Left cardiac atrium (tissue), 4 donors: Measurements from ENCODE around the gene CXCL8. TPM values are rescaled to one million over a fixed set of nuclear protein-coding genes. Genes with fewer than 3 reads are reported as not detected.

Experiments used
- ATAC-seq, 2 donors: fragments of 200-7000 bp; cut with Tn5 transposase; one replicate each; pipeline ENCODE4 v1.9.1; 2020; ENCODE audit warnings: mild to moderate bottlenecking in 2 of 2, moderate library complexity in 2 of 2
- DNase-seq: peaks from one replicate; pipeline ENCODE4 v3.0.0-alpha.2; 2020
- intact Hi-C, 2 donors: fragments of 100-400 bp; cut with DNase I; formaldehyde crosslinking; loops; one replicate each; pipeline versions ENCODE4 v1.14.1 to v1.15.1; 2022 to 2023
- total RNA-seq, 2 donors: library from RNA; stranded (reverse); fragmentation: NEBNext Ultra II Directional; extraction: Animal tissue kit (Norgen Biotek cat#: 25700); gene quantifications; one replicate each; pipeline ENCODE4 v1.2.1, GENCODE V29; 2021
- donor health status: DM: no; HTN: yes; CAD: no.
- donor health status: DM: no; HTN: yes; CAD: no; lungs with severe emphysema.
- donor health status: DM: yes; HTN: yes; CAD: no.
- donor health status: Dilated cardiomyopathy.

Gene CXCL8
- total RNA-seq, 2 donors from 2014 or later: 0.82 to 3.1 TPM

- intact Hi-C loops: no loop called here
- peak; percentile 42 for DNase-seq
- peak; percentile 50 to 87 for ATAC-seq
Measured at GRCh38 chr4:73776321-73776729, 36.0 kb downstream of the CXCL8 start.

GRCh38 chr4:73777612-73778011 lies 37.2 kb downstream of the CXCL8 start:
- intact Hi-C loops: no loop called here
- no peak for DNase-seq
- peak in 1 of 2 donors; percentile 80 for ATAC-seq

- intact Hi-C loops: no loop called here
- no peak for ATAC-seq
- DNase-seq: no peak
Measured at GRCh38 chr4:73780243-73780642, 39.9 kb downstream of the CXCL8 start.

DNA sequence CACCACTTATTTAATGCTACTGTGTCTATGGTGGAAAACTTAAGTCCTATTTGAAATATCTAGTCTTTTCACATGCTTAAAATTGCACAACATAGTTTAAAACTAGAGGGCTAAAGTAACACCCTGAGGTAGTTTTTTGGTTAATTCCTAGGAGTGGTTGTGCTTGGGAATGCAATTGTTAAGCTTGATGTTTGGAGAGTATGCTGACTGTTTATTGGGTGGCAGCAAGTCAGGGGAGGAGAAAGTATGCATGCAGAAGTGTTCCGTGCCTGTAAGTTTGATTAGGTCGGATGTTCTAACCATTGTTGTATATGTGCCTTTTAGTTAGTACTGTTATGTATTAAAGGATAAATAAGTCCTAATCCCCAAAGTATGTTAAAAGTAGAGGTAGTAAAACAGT lies 40.5 kb downstream of the CXCL8 start:
- ATAC-seq (no peak), DNase-seq (no peak)
- intact Hi-C loops: no loop called here

DNA sequence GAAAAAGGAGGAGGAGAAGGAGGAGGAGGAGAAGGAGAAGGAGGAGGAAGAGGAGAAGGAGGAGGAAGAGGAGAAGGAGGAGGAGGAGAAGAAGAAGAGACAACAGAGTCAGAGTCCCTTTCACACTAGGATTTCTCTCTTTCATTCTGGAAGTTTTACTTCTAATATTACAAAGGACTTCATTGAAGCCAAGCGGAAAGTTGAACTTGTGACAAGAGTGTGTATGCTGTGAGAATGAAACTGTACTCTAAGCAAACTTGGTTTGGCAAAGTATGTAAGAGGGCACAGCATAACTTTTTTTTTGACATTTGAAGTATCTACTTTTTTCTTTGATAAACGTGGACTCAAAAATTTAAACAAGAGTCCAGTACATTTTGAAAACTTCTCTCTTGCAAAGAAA lies 48.0 kb downstream of the CXCL8 start:
- ATAC-seq: no peak
- no peak for DNase-seq
- intact Hi-C loops: no loop called here

Other genes starting within 250 kb of the CXCL8 start
- gene RASSF6, start 120.1 kb upstream of the CXCL8 start, total RNA-seq: not detected
- 1 to 10 TPM; 1.1 to 1.5 TPM for gene CXCL6, start 96.1 kb downstream of the CXCL8 start, total RNA-seq
- gene PF4V1, start 112.7 kb downstream of the CXCL8 start, total RNA-seq: not detected
- 1 to 10 TPM; 9.0 to 9.2 TPM for gene CXCL1, start 128.8 kb downstream of the CXCL8 start, total RNA-seq
- gene PF4, start 241.5 kb downstream of the CXCL8 start, total RNA-seq: under 1 TPM in 1 of 2 donors, not detected in 1; 0.60 TPM
- gene PPBP, start 247.6 kb downstream of the CXCL8 start, total RNA-seq: under 1 TPM in 1 of 2 donors, not detected in 1; 0.86 TPM